Neural cell (in vitro differentiated cells): ENCODE measurements around the gene SPATA2.

Experiments used
- CTCF ChIP-seq: fragments of 450-650 bp; IDR thresholded peaks from 2 replicates; pipeline ENCODE4 v1.5.1; 2014; ENCODE audit warnings: antibody characterized with exemption, mild to moderate bottlenecking, moderate library complexity; ENCODE audit not compliant: poor library complexity, severe bottlenecking
- EP300 ChIP-seq: fragments of 450-650 bp; conservative IDR thresholded peaks from 2 replicates; pipeline ENCODE4 v1.6.1; 2014; ENCODE audit warnings: antibody characterized with exemption, mild to moderate bottlenecking, moderate library complexity; ENCODE audit not compliant: poor library complexity, severe bottlenecking
- EZH2 ChIP-seq: fragments of 200-600, 300-800 bp; shearing (Covaris generic), sonication (generic); IDR thresholded peaks from 2 replicates; pipeline ENCODE4 v1.6.1; 2014; ENCODE audit warnings: antibody characterized with exemption, low read length, borderline replicate concordance, mild to moderate bottlenecking; ENCODE audit not compliant: insufficient read depth, poor library complexity, severe bottlenecking
- POLR2AphosphoS5 ChIP-seq: IDR thresholded peaks from 2 replicates; pipeline ENCODE4 v1.6.1; 2012
- RAD21 ChIP-seq: fragments of 450-650 bp; conservative IDR thresholded peaks from 2 replicates; pipeline ENCODE4 v1.6.1; 2014; ENCODE audit warnings: antibody characterized with exemption, mild to moderate bottlenecking, moderate library complexity
- REST ChIP-seq: IDR thresholded peaks from 2 replicates; pipeline ENCODE4 v1.6.1; 2012; ENCODE audit warnings: borderline replicate concordance

GRCh38 chr20:49961413-49961812 lies 46.1 kb upstream of the SPATA2 start:
- no peak for TF ChIP-seq REST
- no peak for TF ChIP-seq CTCF
- TF ChIP-seq EP300, result no peak
- no peak for TF ChIP-seq RAD21
- no peak for TF ChIP-seq EZH2
- no peak for TF ChIP-seq POLR2AphosphoS5
